ENCODE measurements around the gene QSOX1. TPM values are rescaled to one million over a fixed set of nuclear protein-coding genes. Genes with fewer than 3 reads are reported as not detected.

QSOX1 gene
- total RNA-seq, 1 experiment from 2014 or later, result 135 TPM

- Mint-ChIP-seq H3K4me1 (peaks cover 18% of the 10 kb centered on the region), H3K9me3 (no peaks in the 10 kb centered on the region), H3K27me3 (ENCODE audit: low read depth) (peaks cover 34% of the 10 kb centered on the region), H3K4me3 (peak overlapping the region; percentile 87), H3K27ac (no peak overlapping the region), H3K36me3 (no peaks in the 10 kb centered on the region)
- TF ChIP-seq, protein P1, sequence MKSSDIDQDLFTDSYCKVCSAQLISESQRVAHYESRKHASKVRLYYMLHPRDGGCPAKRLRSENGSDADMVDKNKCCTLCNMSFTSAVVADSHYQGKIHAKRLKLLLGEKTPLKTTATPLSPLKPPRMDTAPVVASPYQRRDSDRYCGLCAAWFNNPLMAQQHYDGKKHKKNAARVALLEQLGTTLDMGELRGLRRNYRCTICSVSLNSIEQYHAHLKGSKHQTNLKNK (CRISPR knock-in tag; IDR thresholded peaks at IDR 0.05), result no peak
- ChIA-PET CTCF (interaction anchor here (4.9 kb wide), 1 partner anchor 14 kb away, joined by 69 read pairs; no protein-coding TSS in a partner anchor), POLR2A (no interaction called here)
- ATAC-seq, result no peak
- no peak for DNase-seq (ENCODE audit: low spot score)
Measured at GRCh38 chr1:180153032-180153431, 1.6 kb upstream of the QSOX1 start.

GRCh38 chr1:180154003-180154324 lies 705 bp upstream of the QSOX1 start:
- no peaks in the 10 kb centered on the region for H3K36me3 Mint-ChIP-seq
- ATAC-seq (no peak), DNase-seq (ENCODE audit: low spot score) (no peak)
- peaks cover 22% of the 10 kb centered on the region for H3K4me1 Mint-ChIP-seq
- peak overlapping the region; percentile 87 for H3K4me3 Mint-ChIP-seq
- TF ChIP-seq RELA (CRISPR knock-in tag; IDR thresholded peaks at IDR 0.05; ENCODE audit: borderline replicate concordance) (no peak), ARID4B (CRISPR knock-in tag; IDR thresholded peaks at IDR 0.05; ENCODE audit: borderline replicate concordance) (0 out of 2 replicates have a peak, but pooled peaks have one; percentile 47)
- ChIA-PET POLR2A (interaction anchor here (1.2 to 1.6 kb wide), 4 partner anchors 8 to 272 kb away, joined by 3 to 6 read pairs (median 6); partner anchors contain the start of gene TOR1AIP1), CTCF (interaction anchor here (1.2 to 4.9 kb wide), 3 partner anchors 13 to 27 kb away, joined by 7 to 69 read pairs (median 10); no protein-coding TSS in a partner anchor)
- H3K9me3 Mint-ChIP-seq, result no peaks in the 10 kb centered on the region
- H3K27ac Mint-ChIP-seq, result no peak overlapping the region
- peaks cover 34% of the 10 kb centered on the region for H3K27me3 Mint-ChIP-seq (ENCODE audit: low read depth)

- ATAC-seq (peak; percentile 27), DNase-seq (ENCODE audit: low spot score) (peak; percentile 34)
- ChIA-PET POLR2A (interaction anchor here (0.7 to 1.6 kb wide), 7 partner anchors 10 to 737 kb away, joined by 3 to 6 read pairs (median 3); partner anchors contain the start of gene TOR1AIP1), CTCF (interaction anchor here (0.6 to 4.9 kb wide), 5 partner anchors 12 to 340 kb away, joined by 3 to 69 read pairs (median 7); no protein-coding TSS in a partner anchor)
- TF ChIP-seq ZBTB43 (CRISPR knock-in tag; IDR thresholded peaks at IDR 0.05), result 0 out of 2 replicates have a peak, but pooled peaks have one; percentile 19
- TF ChIP-seq, protein P2, sequence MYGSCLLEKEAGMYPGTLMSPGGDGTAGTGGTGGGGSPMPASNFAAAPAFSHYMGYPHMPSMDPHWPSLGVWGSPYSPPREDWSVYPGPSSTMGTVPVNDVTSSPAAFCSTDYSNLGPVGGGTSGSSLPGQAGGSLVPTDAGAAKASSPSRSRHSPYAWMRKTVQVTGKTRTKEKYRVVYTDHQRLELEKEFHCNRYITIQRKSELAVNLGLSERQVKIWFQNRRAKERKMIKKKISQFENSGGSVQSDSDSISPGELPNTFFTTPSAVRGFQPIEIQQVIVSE (CRISPR knock-in tag; IDR thresholded peaks at IDR 0.05; ENCODE audit: borderline replicate concordance), result no peak
- Mint-ChIP-seq H3K27me3 (ENCODE audit: low read depth) (peaks cover 34% of the 10 kb centered on the region), H3K36me3 (no peaks in the 10 kb centered on the region), H3K4me3 (peak overlapping the region; percentile 90), H3K27ac (peak overlapping the region; percentile 58), H3K4me1 (peaks cover 34% of the 10 kb centered on the region), H3K9me3 (no peaks in the 10 kb centered on the region)
Measured at GRCh38 chr1:180155182-180155682, 563 bp downstream of the QSOX1 start.

DNA sequence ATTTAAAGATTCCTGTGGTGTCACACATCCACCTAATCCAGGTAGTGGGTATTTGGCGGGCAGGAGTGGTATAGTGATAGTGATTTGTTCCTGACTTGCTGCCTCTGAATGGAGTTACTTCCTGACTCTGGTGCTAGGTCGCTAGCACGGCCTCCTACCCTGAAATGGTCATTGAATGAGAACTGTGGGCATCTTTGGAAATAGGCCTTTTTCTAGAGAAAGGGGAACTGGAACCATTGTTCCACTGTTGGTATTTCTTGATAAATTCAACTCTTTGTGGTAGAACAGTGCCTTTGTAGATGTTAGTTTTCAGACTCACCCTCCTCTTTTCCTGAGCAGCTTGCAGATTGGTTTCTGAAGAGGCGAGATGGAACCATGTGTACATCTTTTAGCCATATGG lies 1.5 kb downstream of the QSOX1 start:
- H3K36me3 Mint-ChIP-seq, result no peaks in the 10 kb centered on the region
- TF ChIP-seq, protein P3, sequence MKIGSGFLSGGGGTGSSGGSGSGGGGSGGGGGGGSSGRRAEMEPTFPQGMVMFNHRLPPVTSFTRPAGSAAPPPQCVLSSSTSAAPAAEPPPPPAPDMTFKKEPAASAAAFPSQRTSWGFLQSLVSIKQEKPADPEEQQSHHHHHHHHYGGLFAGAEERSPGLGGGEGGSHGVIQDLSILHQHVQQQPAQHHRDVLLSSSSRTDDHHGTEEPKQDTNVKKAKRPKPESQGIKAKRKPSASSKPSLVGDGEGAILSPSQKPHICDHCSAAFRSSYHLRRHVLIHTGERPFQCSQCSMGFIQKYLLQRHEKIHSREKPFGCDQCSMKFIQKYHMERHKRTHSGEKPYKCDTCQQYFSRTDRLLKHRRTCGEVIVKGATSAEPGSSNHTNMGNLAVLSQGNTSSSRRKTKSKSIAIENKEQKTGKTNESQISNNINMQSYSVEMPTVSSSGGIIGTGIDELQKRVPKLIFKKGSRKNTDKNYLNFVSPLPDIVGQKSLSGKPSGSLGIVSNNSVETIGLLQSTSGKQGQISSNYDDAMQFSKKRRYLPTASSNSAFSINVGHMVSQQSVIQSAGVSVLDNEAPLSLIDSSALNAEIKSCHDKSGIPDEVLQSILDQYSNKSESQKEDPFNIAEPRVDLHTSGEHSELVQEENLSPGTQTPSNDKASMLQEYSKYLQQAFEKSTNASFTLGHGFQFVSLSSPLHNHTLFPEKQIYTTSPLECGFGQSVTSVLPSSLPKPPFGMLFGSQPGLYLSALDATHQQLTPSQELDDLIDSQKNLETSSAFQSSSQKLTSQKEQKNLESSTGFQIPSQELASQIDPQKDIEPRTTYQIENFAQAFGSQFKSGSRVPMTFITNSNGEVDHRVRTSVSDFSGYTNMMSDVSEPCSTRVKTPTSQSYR (CRISPR knock-in tag; IDR thresholded peaks at IDR 0.05), result no peak
- no peak for TF ChIP-seq JUN (CRISPR knock-in tag; IDR thresholded peaks at IDR 0.05)
- no peak for TF ChIP-seq ZNF396 (CRISPR knock-in tag; IDR thresholded peaks at IDR 0.05; ENCODE audit: borderline replicate concordance)
- no peak for TF ChIP-seq OVOL2 (CRISPR knock-in tag; IDR thresholded peaks at IDR 0.05; ENCODE audit: borderline replicate concordance)
- no peaks in the 10 kb centered on the region for H3K9me3 Mint-ChIP-seq
- ChIA-PET CTCF (interaction anchor here (4.9 kb wide), 1 partner anchor 11 kb away, joined by 69 read pairs; no protein-coding TSS in a partner anchor), POLR2A (no interaction called here)
- no peak for DNase-seq (ENCODE audit: low spot score)
- H3K27ac Mint-ChIP-seq, result no peak overlapping the region
- H3K27me3 Mint-ChIP-seq (ENCODE audit: low read depth), result peaks cover 31% of the 10 kb centered on the region
- peak overlapping the region; percentile 90 for H3K4me3 Mint-ChIP-seq
- no peak for ATAC-seq
- H3K4me1 Mint-ChIP-seq, result peaks cover 42% of the 10 kb centered on the region

Data from WTC11 (cell line).